HCT116 (cell line): ENCODE measurements around the gene CENPH.
"Not testable (repeated sequence)": the region's sequence is repeated elsewhere in the genome, so short reads cannot be mapped to it uniquely, and the experiment has no call there.

Source experiments
- ATF3 ChIP-seq: IDR thresholded peaks from 2 replicates; pipeline ENCODE4 v1.6.1; 2012
- CTCF ChIP-seq, 3 experiments: fragments of 200-600 bp in 1 of 3; sonication (generic) in 1 of 3; IDR thresholded peaks in 2 of 3; conservative IDR thresholded peaks in 1 of 3; 2 replicates each; pipeline ENCODE4 v1.5.1; 2012 to 2017; ENCODE audit warnings: low read depth in 2 of 3, low read length in 2 of 3, antibody characterized with exemption in 1 of 3, borderline replicate concordance in 1 of 3, control low read depth in 1 of 3, mild to moderate bottlenecking in 1 of 3, mixed read lengths in 1 of 3, mixed run types in 1 of 3, moderate library complexity in 1 of 3; ENCODE audit not compliant: insufficient read depth in 1 of 3
- EGR1 ChIP-seq: IDR thresholded peaks from 2 replicates; pipeline ENCODE4 v1.6.1; 2012; ENCODE audit warnings: low read depth
- ELF1 ChIP-seq: IDR thresholded peaks from 2 replicates; pipeline ENCODE4 v1.6.1; 2012; ENCODE audit warnings: low read depth, borderline replicate concordance
- EZH2 ChIP-seq: fragments of 200-600 bp; sonication (generic); IDR thresholded peaks from 2 replicates; pipeline ENCODE4 v1.6.1; 2017; ENCODE audit warnings: antibody characterized with exemption, mixed run types
- JUND ChIP-seq: IDR thresholded peaks from 2 replicates; pipeline ENCODE4 v1.6.1; 2012
- POLR2A ChIP-seq: IDR thresholded peaks from 2 replicates; pipeline ENCODE4 v1.7.0; 2011; ENCODE audit warnings: borderline replicate concordance; ENCODE audit not compliant: insufficient read depth, insufficient read length; ENCODE audit errors: extremely low read depth
- POLR2AphosphoS5 ChIP-seq: IDR thresholded peaks from 2 replicates; pipeline ENCODE4 v1.6.1; 2011; ENCODE audit warnings: mild to moderate bottlenecking, low read depth, low read length, moderate library complexity
- REST ChIP-seq: IDR thresholded peaks from 2 replicates; pipeline ENCODE4 v1.6.1; 2012; ENCODE audit warnings: low read depth
- SIN3A ChIP-seq: IDR thresholded peaks from 2 replicates; pipeline ENCODE4 v1.6.1; 2012; ENCODE audit warnings: low read depth
- ZNF274 ChIP-seq: fragments of 200-500 bp; sonication (Bioruptor generic); IDR thresholded peaks from 2 replicates; pipeline ENCODE4 v1.6.1; 2014; ENCODE audit warnings: mild to moderate bottlenecking, low read depth, low read length, inconsistent platforms

GRCh38 chr5:69140239-69140638, 49.1 kb upstream of the CENPH start:
- not testable (repeated sequence) for TF ChIP-seq POLR2A; CTCF (IDR thresholded peaks at IDR 0.05 in 2 of 3, conservative IDR thresholded peaks at IDR 0.05 in 1 of 3; ENCODE audit: borderline replicate concordance in 1 of 3, insufficient read depth in 1 of 3, low read depth in 2 of 3, low read length in 2 of 3); EZH2; POLR2AphosphoS5; EGR1; JUND; ZNF274; ATF3; SIN3A; ELF1; REST
